Eye (tissue), 1 donor: Measurements from ENCODE around the gene FAM237B.

Source experiments
- DNase-seq: peaks from one replicate; pipeline ENCODE4 v3.0.0-alpha.2; 2015

The FAM237B gene

DNA sequence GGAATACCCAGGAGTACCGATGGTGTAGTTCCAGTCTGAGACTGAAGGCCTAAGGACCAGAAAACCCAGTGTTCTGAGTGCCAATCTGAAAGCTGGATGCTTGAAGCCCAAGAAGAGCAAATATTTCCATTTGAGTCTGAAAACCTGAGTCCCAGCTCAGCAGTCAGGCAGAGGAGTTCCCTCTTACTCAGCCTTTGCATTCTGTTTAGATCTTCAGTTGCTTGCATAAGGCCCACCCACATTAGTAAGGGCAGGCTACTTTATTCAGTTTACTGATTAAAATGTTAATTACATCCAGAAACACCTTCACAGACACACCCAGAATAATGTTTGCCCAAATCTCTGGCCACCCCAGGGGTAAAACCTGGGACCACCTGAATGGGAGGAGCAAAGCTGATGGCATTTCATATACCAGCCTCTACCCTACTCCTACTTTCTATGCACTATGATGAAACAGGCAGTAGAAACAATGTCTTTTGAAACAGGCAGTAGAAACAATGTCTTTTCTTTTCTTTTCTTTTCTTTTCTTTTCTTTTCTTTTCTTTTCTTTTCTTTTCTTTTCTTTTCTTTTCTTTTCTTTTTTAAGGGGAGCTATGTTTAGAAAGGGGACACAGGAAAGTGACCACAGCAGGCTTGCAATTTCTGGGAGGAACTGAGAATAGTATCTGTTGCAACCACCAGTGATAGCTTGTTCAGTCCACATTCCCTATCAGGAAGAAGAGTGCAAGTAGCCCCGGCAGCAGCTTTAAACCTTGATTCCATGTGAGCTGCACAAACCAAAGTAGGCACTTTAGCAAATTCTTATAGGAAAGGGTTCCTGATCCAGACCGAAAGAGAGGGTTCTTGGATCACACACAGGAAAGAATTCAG lies 30.6 kb downstream of the FAM237B start:
- DNase-seq = no peak

DNA sequence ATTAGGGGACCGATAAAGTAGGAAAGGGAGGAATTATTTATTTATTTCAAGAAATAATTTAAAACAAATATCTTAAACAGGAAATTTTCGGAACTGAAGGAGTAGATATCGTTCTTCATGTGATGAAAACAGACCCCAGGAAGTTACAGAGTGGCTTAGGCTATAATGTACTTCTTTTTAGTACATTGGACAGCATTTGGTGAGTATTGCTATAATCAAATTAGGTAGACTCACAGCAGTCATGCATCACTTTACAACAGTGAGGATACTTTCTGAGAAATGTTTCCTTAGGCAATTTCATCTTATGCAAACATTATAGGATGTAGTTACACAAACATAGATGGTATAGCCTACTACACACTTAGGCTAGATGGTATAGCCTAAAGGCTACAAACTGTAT lies 33.0 kb downstream of the FAM237B start:
- DNase-seq = no peak

DNA sequence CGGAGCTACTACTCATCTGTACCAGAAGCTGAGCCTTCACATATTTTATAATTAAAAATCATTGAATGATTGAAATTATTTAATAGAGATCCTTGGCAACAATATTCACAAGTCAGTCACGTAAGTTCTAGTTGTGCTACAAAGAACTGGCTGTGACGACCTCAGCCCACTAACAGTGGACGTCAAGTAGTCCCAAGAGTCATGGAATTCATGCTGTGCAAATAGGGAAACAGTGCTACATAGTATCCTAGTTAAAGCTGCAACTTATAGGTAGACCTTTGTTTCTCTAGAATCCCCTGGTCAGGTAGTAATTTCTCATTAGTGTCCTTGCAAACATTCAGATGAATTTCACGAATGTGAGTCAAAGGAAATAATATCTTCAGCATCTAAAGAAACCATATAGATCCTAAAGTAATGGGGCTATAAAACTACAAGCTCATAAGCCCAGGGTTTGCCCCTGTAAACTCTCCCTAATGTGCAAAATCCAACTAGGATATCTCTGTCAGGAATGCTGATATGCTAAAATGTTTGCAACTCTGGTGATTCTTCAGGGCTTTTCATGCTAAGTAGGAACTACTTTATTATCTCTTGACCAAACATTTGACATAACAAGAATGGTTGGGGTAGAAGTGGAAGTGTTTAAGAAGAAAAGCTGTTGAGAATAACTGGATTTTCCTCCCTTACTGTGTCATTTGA lies 44.9 kb downstream of the FAM237B start:
- no peak for DNase-seq

DNA sequence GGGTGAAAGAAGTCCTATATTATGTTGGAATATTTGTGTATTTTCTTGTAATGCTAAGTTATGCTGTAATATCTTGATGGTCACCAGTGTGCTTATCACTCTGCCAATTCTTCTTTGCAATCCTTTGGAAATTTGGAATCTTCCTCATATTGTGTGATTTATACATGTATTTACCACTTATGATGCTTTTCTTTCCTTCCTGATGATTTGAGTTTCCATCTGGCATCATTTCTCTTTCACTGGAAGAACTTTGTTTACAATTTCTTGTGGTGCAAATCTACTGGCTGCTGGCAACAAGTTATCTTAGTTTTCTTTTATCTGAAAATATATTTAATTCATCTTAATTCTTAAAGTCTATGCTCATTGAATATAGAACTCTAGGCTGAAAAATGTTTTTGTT lies 46.9 kb downstream of the FAM237B start:
- DNase-seq = no peak

DNA sequence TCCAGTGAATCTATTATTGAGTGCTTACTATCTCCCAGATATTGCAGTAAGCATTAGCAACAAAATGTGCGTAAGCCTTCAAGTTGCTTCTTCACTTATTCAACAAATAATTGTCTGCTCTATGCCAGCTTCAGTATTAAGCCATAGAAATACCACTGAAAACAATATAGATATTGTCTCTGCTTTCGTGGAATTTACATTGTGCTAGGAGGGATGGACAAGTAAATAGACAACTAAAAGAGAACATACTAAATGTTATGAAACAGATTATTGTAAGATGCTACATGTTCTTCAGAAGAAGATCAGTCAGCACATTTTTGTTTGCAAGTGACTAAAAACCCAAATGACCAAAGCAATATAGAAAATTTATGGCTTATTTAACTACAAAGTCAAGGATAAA lies 48.9 kb downstream of the FAM237B start:
- no peak for DNase-seq

DNA sequence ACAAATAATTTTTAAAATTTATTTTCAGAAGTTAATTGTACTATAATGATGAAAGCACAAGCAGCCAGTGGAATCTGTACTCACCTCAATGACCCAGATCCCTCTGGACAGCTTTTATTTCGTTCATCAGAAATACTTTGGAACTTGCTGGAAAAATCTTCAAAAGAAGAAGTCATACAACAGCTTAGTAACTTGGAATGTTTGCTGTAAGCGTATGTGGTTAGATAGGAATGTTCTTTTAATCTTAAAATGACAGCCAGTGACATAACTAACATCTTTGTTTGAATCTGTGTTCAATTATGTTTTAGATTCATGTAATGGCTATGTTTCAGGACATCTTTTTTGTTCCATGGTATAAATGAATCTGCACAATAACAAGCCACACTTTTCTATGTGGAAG lies 49.4 kb downstream of the FAM237B start:
- no peak for DNase-seq

DNA sequence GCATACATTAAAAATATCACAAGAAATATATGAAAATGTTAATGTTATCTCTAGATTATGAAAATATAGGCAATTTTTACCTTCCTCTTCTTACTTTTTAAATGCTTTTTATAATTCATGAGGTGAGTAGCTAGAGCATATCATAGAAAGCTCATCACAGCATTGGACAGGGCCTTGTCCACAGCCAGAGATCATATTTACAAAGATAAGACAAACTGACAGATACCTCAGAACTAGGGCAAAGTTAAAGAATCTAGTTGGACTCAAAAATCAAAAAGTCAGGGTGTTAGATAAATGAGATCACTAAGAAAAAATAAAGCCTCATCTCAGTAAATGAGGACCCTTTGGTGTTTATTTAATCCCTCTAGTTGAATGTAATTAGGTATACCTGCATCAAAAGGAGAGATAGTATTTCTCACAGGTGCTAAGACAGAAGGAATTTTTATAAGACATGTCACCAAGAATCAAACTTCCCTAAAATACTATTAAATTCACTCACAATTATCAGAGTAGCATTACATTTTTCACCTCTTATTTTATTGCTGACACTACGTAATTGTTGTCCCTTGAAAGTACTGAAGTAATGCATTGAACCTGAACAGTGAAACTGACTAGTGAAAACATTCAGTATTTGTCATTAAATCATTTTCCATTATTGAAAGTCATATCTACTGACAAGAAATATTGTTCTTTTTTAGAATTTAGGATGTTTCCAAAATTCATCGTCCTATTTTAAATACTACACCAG lies 50.5 kb downstream of the FAM237B start:
- DNase-seq = no peak

DNA sequence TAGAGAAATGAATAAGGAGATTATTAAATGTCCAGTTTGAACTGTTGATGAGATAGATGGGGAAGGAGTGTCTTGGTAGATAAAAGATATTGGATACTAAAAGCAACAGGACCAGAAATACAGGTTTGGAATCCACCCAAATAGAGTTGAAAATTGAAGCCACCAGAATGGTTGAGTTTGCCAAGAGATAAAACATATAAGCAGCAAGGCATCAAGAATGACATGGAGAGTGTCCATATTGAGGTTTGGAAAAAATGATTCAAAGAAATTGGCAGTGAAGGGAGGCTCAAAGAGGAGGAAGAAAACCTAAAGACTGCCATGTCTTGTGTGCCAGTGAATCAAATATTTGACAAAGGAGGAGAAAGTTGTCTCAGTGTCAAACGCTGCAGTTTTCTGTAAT lies 51.9 kb downstream of the FAM237B start:
- DNase-seq = no peak

DNA sequence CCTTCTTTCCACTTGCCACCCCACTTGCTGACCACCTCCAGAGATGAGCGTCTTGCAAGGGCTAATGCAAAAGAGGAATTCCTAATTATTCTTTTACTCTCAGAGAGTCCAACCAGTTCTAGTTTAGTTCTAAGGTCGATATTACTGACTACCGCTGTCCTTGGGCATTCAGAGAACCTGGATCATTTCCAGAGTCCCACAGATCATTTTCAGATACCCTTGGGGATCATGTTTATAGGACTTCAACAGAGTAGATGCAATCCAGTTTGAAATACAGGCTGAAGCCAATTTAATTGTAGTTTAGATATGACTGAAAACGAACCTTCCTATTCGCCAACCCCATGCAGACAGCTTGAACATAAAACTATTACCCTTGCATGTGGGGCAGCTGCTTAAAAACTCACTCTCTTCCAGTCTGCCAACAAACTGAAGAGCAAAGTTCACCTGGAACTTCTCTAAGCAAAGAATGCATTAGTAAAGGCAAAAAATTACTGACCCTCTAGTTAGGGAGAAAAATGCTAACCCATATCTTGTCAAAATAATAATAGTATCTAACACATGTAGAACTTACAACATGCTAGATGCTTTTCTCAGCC lies 53.7 kb downstream of the FAM237B start:
- DNase-seq = no peak

DNA sequence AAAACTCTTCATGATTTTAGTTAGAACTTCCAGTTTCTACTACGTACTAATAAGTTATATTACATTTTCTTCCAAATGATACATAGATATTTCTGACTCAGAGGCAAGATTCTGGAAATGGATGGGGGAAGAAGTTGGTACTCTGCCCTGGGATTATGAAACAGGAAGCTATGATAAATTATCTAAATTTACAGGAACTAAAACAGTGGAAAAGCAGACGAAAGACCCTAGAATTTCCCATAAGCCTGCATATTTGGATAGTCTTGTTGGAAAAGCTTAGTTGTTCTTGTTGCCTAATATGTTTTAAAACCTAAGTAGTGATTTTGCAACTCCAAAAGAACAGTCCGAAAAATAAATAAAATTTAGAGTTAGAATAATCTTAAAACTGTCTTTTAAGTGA lies 54.3 kb downstream of the FAM237B start:
- DNase-seq = no peak
